GM21367 (cell line): ENCODE results near the gene GPR157.

Experiments used
- ATAC-seq: cut with Tn5 transposase; IDR thresholded peaks from one replicate; pipeline ENCODE4 v1.9.1; 2021; ENCODE audit not compliant: unreplicated experiment

The GPR157 gene

GRCh38 chr1:9066945-9067807, 61.7 kb downstream of the GPR157 start:
- ATAC-seq = no peak

GRCh38 chr1:9065213-9065751, 63.6 kb downstream of the GPR157 start:
- ATAC-seq = no peak

- no peak for ATAC-seq
Observed at GRCh38 chr1:9062846-9063245, 66.1 kb downstream of the GPR157 start.

DNA sequence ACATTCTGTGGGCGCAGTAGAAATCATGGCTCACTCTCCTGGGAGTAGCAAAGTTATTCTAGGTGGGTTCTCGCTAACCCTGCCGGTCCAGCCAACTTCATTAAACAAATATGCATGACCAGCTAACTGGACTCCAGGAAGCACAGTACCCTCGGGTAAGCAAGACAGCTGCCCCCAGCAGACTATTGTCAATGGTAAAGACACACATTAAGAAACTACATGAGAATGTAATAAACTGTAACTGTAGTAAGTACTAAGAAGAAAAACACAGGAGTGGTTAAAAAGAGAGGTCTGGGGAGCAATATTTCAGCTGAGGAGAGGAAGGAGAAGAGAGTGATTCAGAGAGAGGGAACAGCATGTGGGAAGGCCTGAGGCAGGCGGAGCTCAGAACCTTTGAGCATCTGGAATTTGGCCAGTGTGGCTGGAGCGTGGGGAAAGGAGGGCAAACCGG, 66.9 kb downstream of the GPR157 start:
- no peak for ATAC-seq

- ATAC-seq = no peak
Observed at GRCh38 chr1:9061252-9061960, 67.5 kb downstream of the GPR157 start.

GRCh38 chr1:9059891-9060744, 68.8 kb downstream of the GPR157 start:
- ATAC-seq = no peak

DNA sequence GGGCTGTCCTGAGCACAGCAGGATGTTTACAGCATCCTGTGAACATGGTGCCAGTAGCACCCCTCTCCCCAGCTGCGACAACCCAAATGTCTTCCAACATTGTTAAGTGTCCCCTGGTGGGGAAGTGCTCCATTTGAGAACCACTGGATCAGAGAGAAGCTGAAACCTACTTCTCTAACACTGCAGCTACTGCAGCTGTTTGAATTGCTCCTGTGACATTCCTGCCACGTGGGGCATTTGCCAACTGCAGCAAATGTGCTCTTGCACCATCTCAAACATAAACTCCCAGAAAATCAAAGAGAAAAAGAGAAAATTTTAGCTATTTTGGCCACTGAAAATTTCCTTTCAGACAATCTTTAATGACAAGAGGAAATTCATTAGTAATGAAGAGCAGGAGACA, 70.4 kb downstream of the GPR157 start:
- no peak for ATAC-seq

GRCh38 chr1:9057851-9058250, 71.1 kb downstream of the GPR157 start:
- ATAC-seq = no peak

GRCh38 chr1:9052272-9053049, 76.4 kb downstream of the GPR157 start:
- ATAC-seq = no peak

DNA sequence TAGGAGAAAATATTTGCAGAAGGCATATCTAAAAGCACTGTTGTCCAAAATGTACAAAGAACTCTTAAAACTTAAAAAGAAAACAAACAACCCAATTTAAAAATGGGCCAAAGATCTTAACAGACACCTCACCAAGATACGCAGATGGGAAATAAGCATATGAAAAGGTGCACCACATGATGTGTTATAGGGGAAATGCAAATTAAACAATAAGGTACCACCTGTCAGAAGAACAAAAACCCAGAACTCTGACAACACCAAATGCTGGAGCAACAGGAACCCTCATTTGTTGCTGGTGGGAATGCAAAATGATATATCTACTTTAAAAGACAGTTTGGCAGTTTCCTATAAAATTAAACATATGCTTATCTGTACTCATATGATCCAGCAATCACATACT, 77.5 kb downstream of the GPR157 start:
- ATAC-seq = no peak

- no peak for ATAC-seq
Observed at GRCh38 chr1:9050803-9051202, 78.1 kb downstream of the GPR157 start.
